Right lung (tissue), 5 donors: ENCODE data around the gene DCLK1. TPM values are rescaled to one million over a fixed set of nuclear protein-coding genes. Genes with fewer than 3 reads are reported as not detected.
A peak's percentile ranks its signal among the peaks of the same experiment; 100 is the strongest.

Experiments
- DNase-seq, 2 donors: peaks; one replicate each; pipeline ENCODE4 v3.0.0-alpha.2; 2013
- polyA plus RNA-seq, 5 donors: library from polyadenylated mRNA; unstranded; fragments of 120-200 nt; gene quantifications; one replicate each; pipeline versions ENCODE4 v1.2.1 to v1.2.3, GENCODE V29; 2013; ENCODE audit warnings: inconsistent platforms in 1 of 5, low replicate concordance in 1 of 5; ENCODE audit not compliant: insufficient read length in 5 of 5, insufficient read depth in 1 of 5

Gene DCLK1
- polyA plus RNA-seq, 5 donors: 10.0 to 13.2 (median 11.2) TPM

- peak; percentile 65 to 83 for DNase-seq
Measured at GRCh38 chr13:35791184-35791851, 339.9 kb downstream of the DCLK1 start.

- no peak for DNase-seq
Measured at GRCh38 chr13:35789335-35790165, 341.6 kb downstream of the DCLK1 start.

GRCh38 chr13:35787937-35788336 lies 343.2 kb downstream of the DCLK1 start:
- DNase-seq: no peak

- no peak for DNase-seq
Measured at GRCh38 chr13:35785576-35786303, 345.4 kb downstream of the DCLK1 start.

GRCh38 chr13:35784286-35784951 lies 346.8 kb downstream of the DCLK1 start:
- no peak for DNase-seq

- DNase-seq: no peak
Measured at GRCh38 chr13:35782793-35783192, 348.4 kb downstream of the DCLK1 start.

- no peak for DNase-seq
Measured at GRCh38 chr13:35781036-35782000, 349.9 kb downstream of the DCLK1 start.

- no peak for DNase-seq
Measured at GRCh38 chr13:35780613-35781012, 350.6 kb downstream of the DCLK1 start.

- no peak for DNase-seq
Measured at GRCh38 chr13:35771898-35772297, 359.3 kb downstream of the DCLK1 start.

GRCh38 chr13:35770756-35771297 lies 360.4 kb downstream of the DCLK1 start:
- DNase-seq: no peak

GRCh38 chr13:35769812-35770211 lies 361.4 kb downstream of the DCLK1 start:
- DNase-seq: no peak

- DNase-seq: no peak
Measured at GRCh38 chr13:35768551-35768950, 362.6 kb downstream of the DCLK1 start.

GRCh38 chr13:35768073-35768472 lies 363.1 kb downstream of the DCLK1 start:
- DNase-seq: no peak

GRCh38 chr13:35767256-35767976 lies 363.8 kb downstream of the DCLK1 start:
- no peak for DNase-seq

GRCh38 chr13:35766663-35767062 lies 364.5 kb downstream of the DCLK1 start:
- no peak for DNase-seq

GRCh38 chr13:35765941-35766340 lies 365.2 kb downstream of the DCLK1 start:
- DNase-seq: no peak

GRCh38 chr13:35765366-35765765 lies 365.8 kb downstream of the DCLK1 start:
- DNase-seq: no peak

GRCh38 chr13:35764326-35765015 lies 366.7 kb downstream of the DCLK1 start:
- DNase-seq: no peak

- no peak for DNase-seq
Measured at GRCh38 chr13:35763782-35764123, 367.4 kb downstream of the DCLK1 start.
